GM23338 (cell line): ENCODE results near the gene FSIP1.

Experiments
- EZH2 ChIP-seq: fragments of 200-600 bp; sonication (generic); IDR thresholded peaks from one replicate; pipeline ENCODE4 v1.8.0; 2017; ENCODE audit warnings: antibody characterized with exemption, mild to moderate bottlenecking, low read depth; ENCODE audit not compliant: unreplicated experiment
- EZH2phosphoT487 ChIP-seq: fragments of 200-600 bp; sonication (generic); IDR thresholded peaks from one replicate; pipeline ENCODE4 v1.8.1; 2018; ENCODE audit warnings: antibody characterized with exemption; ENCODE audit not compliant: unreplicated experiment
- JUNB ChIP-seq: IDR thresholded peaks from one replicate; pipeline ENCODE4 v1.6.1; 2016; ENCODE audit warnings: antibody characterized with exemption; ENCODE audit not compliant: unreplicated experiment
- NANOG ChIP-seq: IDR thresholded peaks from 2 replicates; pipeline ENCODE4 v1.6.1; 2016; ENCODE audit warnings: antibody characterized with exemption, borderline replicate concordance
- POLR2AphosphoS5 ChIP-seq: IDR thresholded peaks from 2 replicates; pipeline ENCODE4 v1.6.1; 2016; ENCODE audit warnings: antibody characterized with exemption, low read depth
- TF ChIP-seq, protein P1 (sequence below), 2 experiments: fragments of 200-600 bp in 1 of 2; sonication (generic) in 1 of 2; conservative IDR thresholded peaks; 2 replicates each; pipeline versions ENCODE4 v1.5.1 to v1.6.1; 2016 to 2017; ENCODE audit warnings: antibody characterized with exemption in 2 of 2, low read depth in 2 of 2, mild to moderate bottlenecking in 2 of 2, moderate library complexity in 1 of 2
- TF ChIP-seq, protein P2 (sequence below): IDR thresholded peaks from one replicate; pipeline ENCODE4 v1.6.1; 2018; ENCODE audit warnings: antibody characterized with exemption; ENCODE audit not compliant: unreplicated experiment

DNA sequence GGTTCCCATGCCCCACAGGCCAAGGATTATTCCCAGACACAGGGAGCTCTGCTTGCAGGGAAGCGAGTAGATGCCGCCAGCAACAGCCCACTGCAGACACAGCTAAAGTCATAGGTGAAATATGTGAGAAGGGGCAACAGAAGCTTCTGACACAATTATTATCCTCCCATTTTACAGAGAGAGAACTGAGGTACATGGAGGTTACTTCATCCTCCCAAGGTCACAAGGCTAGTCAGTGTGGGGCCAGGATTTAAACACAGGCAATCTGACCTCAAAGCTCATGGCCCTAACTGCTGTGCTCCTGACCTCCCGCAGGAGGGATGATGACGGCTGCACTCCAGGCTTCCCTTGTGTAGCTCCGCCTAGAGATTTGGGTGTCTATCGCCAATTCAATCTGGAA is 15.7 kb upstream of the FSIP1 start:
- TF ChIP-seq EZH2: no peak
- TF ChIP-seq, protein P1, sequence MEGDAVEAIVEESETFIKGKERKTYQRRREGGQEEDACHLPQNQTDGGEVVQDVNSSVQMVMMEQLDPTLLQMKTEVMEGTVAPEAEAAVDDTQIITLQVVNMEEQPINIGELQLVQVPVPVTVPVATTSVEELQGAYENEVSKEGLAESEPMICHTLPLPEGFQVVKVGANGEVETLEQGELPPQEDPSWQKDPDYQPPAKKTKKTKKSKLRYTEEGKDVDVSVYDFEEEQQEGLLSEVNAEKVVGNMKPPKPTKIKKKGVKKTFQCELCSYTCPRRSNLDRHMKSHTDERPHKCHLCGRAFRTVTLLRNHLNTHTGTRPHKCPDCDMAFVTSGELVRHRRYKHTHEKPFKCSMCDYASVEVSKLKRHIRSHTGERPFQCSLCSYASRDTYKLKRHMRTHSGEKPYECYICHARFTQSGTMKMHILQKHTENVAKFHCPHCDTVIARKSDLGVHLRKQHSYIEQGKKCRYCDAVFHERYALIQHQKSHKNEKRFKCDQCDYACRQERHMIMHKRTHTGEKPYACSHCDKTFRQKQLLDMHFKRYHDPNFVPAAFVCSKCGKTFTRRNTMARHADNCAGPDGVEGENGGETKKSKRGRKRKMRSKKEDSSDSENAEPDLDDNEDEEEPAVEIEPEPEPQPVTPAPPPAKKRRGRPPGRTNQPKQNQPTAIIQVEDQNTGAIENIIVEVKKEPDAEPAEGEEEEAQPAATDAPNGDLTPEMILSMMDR (conservative IDR thresholded peaks at IDR 0.05; ENCODE audit: low read depth in 2 of 2): no peak
- TF ChIP-seq EZH2phosphoT487: no peak
- TF ChIP-seq POLR2AphosphoS5: no peak
- TF ChIP-seq NANOG: no peak
- no peak for TF ChIP-seq JUNB
- TF ChIP-seq, protein P2, sequence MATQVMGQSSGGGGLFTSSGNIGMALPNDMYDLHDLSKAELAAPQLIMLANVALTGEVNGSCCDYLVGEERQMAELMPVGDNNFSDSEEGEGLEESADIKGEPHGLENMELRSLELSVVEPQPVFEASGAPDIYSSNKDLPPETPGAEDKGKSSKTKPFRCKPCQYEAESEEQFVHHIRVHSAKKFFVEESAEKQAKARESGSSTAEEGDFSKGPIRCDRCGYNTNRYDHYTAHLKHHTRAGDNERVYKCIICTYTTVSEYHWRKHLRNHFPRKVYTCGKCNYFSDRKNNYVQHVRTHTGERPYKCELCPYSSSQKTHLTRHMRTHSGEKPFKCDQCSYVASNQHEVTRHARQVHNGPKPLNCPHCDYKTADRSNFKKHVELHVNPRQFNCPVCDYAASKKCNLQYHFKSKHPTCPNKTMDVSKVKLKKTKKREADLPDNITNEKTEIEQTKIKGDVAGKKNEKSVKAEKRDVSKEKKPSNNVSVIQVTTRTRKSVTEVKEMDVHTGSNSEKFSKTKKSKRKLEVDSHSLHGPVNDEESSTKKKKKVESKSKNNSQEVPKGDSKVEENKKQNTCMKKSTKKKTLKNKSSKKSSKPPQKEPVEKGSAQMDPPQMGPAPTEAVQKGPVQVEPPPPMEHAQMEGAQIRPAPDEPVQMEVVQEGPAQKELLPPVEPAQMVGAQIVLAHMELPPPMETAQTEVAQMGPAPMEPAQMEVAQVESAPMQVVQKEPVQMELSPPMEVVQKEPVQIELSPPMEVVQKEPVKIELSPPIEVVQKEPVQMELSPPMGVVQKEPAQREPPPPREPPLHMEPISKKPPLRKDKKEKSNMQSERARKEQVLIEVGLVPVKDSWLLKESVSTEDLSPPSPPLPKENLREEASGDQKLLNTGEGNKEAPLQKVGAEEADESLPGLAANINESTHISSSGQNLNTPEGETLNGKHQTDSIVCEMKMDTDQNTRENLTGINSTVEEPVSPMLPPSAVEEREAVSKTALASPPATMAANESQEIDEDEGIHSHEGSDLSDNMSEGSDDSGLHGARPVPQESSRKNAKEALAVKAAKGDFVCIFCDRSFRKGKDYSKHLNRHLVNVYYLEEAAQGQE: no peak
